GM21515 (cell line): ENCODE data around the gene ACOT7.
"Not testable (repeated sequence)": the region's sequence is repeated elsewhere in the genome, so short reads cannot be mapped to it uniquely, and the experiment has no call there.

Experiments used
- ATAC-seq: cut with Tn5 transposase; IDR thresholded peaks from one replicate; pipeline ENCODE4 v1.9.1; 2021; ENCODE audit not compliant: unreplicated experiment

Gene ACOT7

GRCh38 chr1:6317098-6317760, 76.3 kb downstream of the ACOT7 start:
- ATAC-seq: no peak

GRCh38 chr1:6316240-6317097, 77.1 kb downstream of the ACOT7 start:
- ATAC-seq: no peak

- ATAC-seq: no peak
Measured at GRCh38 chr1:6314503-6314902, 79.1 kb downstream of the ACOT7 start.

- no peak for ATAC-seq
Measured at GRCh38 chr1:6313393-6314200, 80.0 kb downstream of the ACOT7 start.

- ATAC-seq: no peak
Measured at GRCh38 chr1:6310116-6310848, 83.3 kb downstream of the ACOT7 start.

- ATAC-seq: no peak
Measured at GRCh38 chr1:6309564-6309963, 84.0 kb downstream of the ACOT7 start.

GRCh38 chr1:6308449-6308848, 85.1 kb downstream of the ACOT7 start:
- ATAC-seq: no peak

- not testable (repeated sequence) for ATAC-seq
Measured at GRCh38 chr1:6307682-6308081, 85.9 kb downstream of the ACOT7 start.

GRCh38 chr1:6307099-6307498, 86.5 kb downstream of the ACOT7 start:
- no peak for ATAC-seq

GRCh38 chr1:6303397-6304012, 90.1 kb downstream of the ACOT7 start:
- no peak for ATAC-seq

- ATAC-seq: no peak
Measured at GRCh38 chr1:6302568-6302967, 91.0 kb downstream of the ACOT7 start.

GRCh38 chr1:6301526-6301925, 92.0 kb downstream of the ACOT7 start:
- no peak for ATAC-seq

GRCh38 chr1:6300342-6301048, 93.1 kb downstream of the ACOT7 start:
- no peak for ATAC-seq

GRCh38 chr1:6299557-6300165, 93.9 kb downstream of the ACOT7 start:
- no peak for ATAC-seq

GRCh38 chr1:6298940-6299465, 94.6 kb downstream of the ACOT7 start:
- no peak for ATAC-seq

GRCh38 chr1:6298530-6298929, 95.0 kb downstream of the ACOT7 start:
- ATAC-seq: no peak

GRCh38 chr1:6295910-6296309, 97.7 kb downstream of the ACOT7 start:
- no peak for ATAC-seq

- ATAC-seq: no peak
Measured at GRCh38 chr1:6294890-6295556, 98.5 kb downstream of the ACOT7 start.
